Caco-2 (cell line): ENCODE results near the gene C19orf44. TPM values are rescaled to one million over a fixed set of nuclear protein-coding genes. Genes with fewer than 3 reads are reported as not detected.

Experiments used
- BruUV-seq: library from RNA; stranded (reverse); fragments of 400-500 nt; replicated peaks from 2 replicates; lab custom pipeline; 2021; lab: Mats Ljungman, UMichigan
- CTCF ChIA-PET: fragments of 300-600 bp; sonication (Branson Sonifier 250); formaldehyde crosslinking; loops from one replicate; lab custom pipeline; 2022; ENCODE audit warnings: antibody characterized with exemption; lab: Charles Lee
- POLR2A ChIA-PET: fragments of 300-600 bp; sonication (Branson Sonifier 250); formaldehyde crosslinking; loops from one replicate; lab custom pipeline; 2022; ENCODE audit warnings: antibody characterized with exemption; lab: Charles Lee
- DNase-seq, 2 experiments: peaks; one replicate each; pipeline versions ENCODE4 v3.0.0 to v3.0.0-alpha.2; 2020 to 2022
- H3K27me3 ChIP-seq: replicated peaks from 2 replicates; pipeline ENCODE4 v1.6.0; 2011; ENCODE audit warnings: low read length; ENCODE audit not compliant: control insufficient read depth, insufficient read depth
- H3K36me3 ChIP-seq: 2 replicates; pipeline ENCODE4 v1.5.1; 2011; ENCODE audit warnings: low read length; ENCODE audit not compliant: control insufficient read depth, insufficient read depth
- H3K4me1 ChIP-seq: fragments of 250-450 bp; sonication (Bioruptor Pico); 2 replicates; pipeline ENCODE4 v1.5.1; 2020; ENCODE audit warnings: mild to moderate bottlenecking
- H3K4me3 ChIP-seq: 2 replicates; pipeline ENCODE4 v1.5.1; 2011; ENCODE audit warnings: low read depth, mild to moderate bottlenecking, control low read depth, low read length
- H3K9me3 ChIP-seq: fragments of 250-450 bp; sonication (Bioruptor Pico); 2 replicates; pipeline ENCODE4 v1.5.1; 2020; ENCODE audit warnings: mild to moderate bottlenecking, moderate library complexity
- H3K27ac Mint-ChIP-seq: one replicate; pipeline ENCODE4 v1.8.0; 2022; ENCODE audit warnings: mixed read lengths; ENCODE audit not compliant: unreplicated experiment
- H3K27me3 Mint-ChIP-seq: one replicate; pipeline ENCODE4 v1.8.0; 2022; ENCODE audit warnings: mixed read lengths; ENCODE audit not compliant: insufficient read depth, unreplicated experiment
- H3K36me3 Mint-ChIP-seq: one replicate; pipeline ENCODE4 v1.8.0; 2022; ENCODE audit warnings: mild to moderate bottlenecking, mixed read lengths; ENCODE audit not compliant: insufficient read depth, unreplicated experiment
- H3K4me1 Mint-ChIP-seq: one replicate; pipeline ENCODE4 v1.8.0; 2022; ENCODE audit warnings: low read depth, mixed read lengths; ENCODE audit not compliant: unreplicated experiment
- H3K4me3 Mint-ChIP-seq: one replicate; pipeline ENCODE4 v1.8.0; 2022; ENCODE audit warnings: mild to moderate bottlenecking, moderate library complexity, mixed read lengths; ENCODE audit not compliant: unreplicated experiment
- H3K9me3 Mint-ChIP-seq: one replicate; pipeline ENCODE4 v1.8.0; 2022; ENCODE audit warnings: mixed read lengths; ENCODE audit not compliant: unreplicated experiment
- intact Hi-C: fragments of 100-400 bp; cut with micrococcal nuclease; formaldehyde crosslinking; loops from one replicate; pipeline ENCODE4 v1.10.0; 2022; ENCODE audit not compliant: unreplicated experiment
- total RNA-seq: library from RNA; stranded (reverse); gene quantifications from 2 replicates; pipeline ENCODE4 v1.2.3, GENCODE V29; 2022
- TF ChIP-seq, protein P1 (sequence below), 2 experiments: fragments of 200-600 bp in 1 of 2; IDR thresholded peaks; 1 replicate in 1 of 2; 2 replicates in 1 of 2; pipeline versions ENCODE4 v1.5.1 to v1.8.0; 2011 to 2022; ENCODE audit warnings: antibody characterized with exemption in 1 of 2, control low read depth in 1 of 2, inconsistent platforms in 1 of 2, low read depth in 1 of 2, low read length in 1 of 2, mild to moderate bottlenecking in 1 of 2, moderate library complexity in 1 of 2; ENCODE audit not compliant: insufficient read depth in 1 of 2, severe bottlenecking in 1 of 2, unreplicated experiment in 1 of 2

The C19orf44 gene
- total RNA-seq, 1 experiment from 2014 or later = 3.4 TPM

GRCh38 chr19:16531380-16531669, 35.1 kb downstream of the C19orf44 start:
- TF ChIP-seq, protein P1, sequence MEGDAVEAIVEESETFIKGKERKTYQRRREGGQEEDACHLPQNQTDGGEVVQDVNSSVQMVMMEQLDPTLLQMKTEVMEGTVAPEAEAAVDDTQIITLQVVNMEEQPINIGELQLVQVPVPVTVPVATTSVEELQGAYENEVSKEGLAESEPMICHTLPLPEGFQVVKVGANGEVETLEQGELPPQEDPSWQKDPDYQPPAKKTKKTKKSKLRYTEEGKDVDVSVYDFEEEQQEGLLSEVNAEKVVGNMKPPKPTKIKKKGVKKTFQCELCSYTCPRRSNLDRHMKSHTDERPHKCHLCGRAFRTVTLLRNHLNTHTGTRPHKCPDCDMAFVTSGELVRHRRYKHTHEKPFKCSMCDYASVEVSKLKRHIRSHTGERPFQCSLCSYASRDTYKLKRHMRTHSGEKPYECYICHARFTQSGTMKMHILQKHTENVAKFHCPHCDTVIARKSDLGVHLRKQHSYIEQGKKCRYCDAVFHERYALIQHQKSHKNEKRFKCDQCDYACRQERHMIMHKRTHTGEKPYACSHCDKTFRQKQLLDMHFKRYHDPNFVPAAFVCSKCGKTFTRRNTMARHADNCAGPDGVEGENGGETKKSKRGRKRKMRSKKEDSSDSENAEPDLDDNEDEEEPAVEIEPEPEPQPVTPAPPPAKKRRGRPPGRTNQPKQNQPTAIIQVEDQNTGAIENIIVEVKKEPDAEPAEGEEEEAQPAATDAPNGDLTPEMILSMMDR (IDR thresholded peaks at IDR 0.05; ENCODE audit: insufficient read depth in 1 of 2, low read depth in 1 of 2, low read length in 1 of 2, severe bottlenecking in 1 of 2, unreplicated experiment in 1 of 2) = no peak
- no peak overlapping the region for H3K4me3 ChIP-seq
- BruUV-seq = no TSS peak
- Mint-ChIP-seq H3K4me3 (no peak overlapping the region), H3K36me3 (peaks cover 94% of the 10 kb centered on the region), H3K9me3 (no peaks in the 10 kb centered on the region), H3K27ac (no peak overlapping the region), H3K4me1 (no peaks in the 10 kb centered on the region), H3K27me3 (no peaks in the 10 kb centered on the region)
- ChIA-PET CTCF (no interaction called here), POLR2A (no interaction called here)
- no peak for DNase-seq
- no peaks in the 10 kb centered on the region for H3K9me3 ChIP-seq
- intact Hi-C loops = no loop called here
- H3K27me3 ChIP-seq = no peaks in the 10 kb centered on the region
- no peaks in the 10 kb centered on the region for H3K4me1 ChIP-seq
- H3K36me3 ChIP-seq = peaks cover 6% of the 10 kb centered on the region

GRCh38 chr19:16532440-16533234, 36.4 kb downstream of the C19orf44 start:
- Histone ChIP-seq H3K36me3 (peaks cover 2% of the 10 kb centered on the region; the same call in 1 of the 2 replicates), H3K9me3 (no peaks in the 10 kb centered on the region), H3K4me1 (no peaks in the 10 kb centered on the region), H3K4me3 (no peak overlapping the region), H3K27me3 (no peaks in the 10 kb centered on the region)
- intact Hi-C loops = no loop called here
- TF ChIP-seq, protein P1 (IDR thresholded peaks at IDR 0.05; ENCODE audit: insufficient read depth in 1 of 2, low read depth in 1 of 2, low read length in 1 of 2, severe bottlenecking in 1 of 2, unreplicated experiment in 1 of 2) = no peak
- Mint-ChIP-seq H3K4me3 (no peak overlapping the region), H3K9me3 (no peaks in the 10 kb centered on the region), H3K27me3 (no peaks in the 10 kb centered on the region), H3K36me3 (peaks cover 94% of the 10 kb centered on the region), H3K27ac (no peak overlapping the region), H3K4me1 (no peaks in the 10 kb centered on the region)
- ChIA-PET CTCF (no interaction called here), POLR2A (no interaction called here)
- BruUV-seq = no TSS peak
- DNase-seq = no peak

DNA sequence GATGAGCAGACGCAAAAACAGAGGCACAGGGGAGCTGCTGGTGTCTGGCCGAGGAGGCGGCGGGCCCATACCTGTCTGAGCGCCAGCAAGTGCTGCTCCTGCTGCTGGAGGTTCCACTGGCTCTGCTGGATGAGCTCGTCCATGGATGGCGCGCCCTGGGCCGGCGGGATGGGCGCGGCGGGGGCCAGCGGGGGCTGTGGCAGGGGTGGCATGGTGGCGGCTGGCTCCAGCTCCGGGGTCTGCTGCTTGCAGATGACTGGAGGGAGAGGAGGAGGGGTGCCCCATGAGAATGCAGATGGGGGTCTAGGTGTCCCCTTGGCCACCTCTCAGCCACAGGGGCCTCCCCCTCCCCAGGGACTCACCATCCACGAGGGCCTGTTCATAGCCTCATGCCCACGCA, 39.2 kb downstream of the C19orf44 start:
- TF ChIP-seq, protein P1 (IDR thresholded peaks at IDR 0.05; ENCODE audit: insufficient read depth in 1 of 2, low read depth in 1 of 2, low read length in 1 of 2, severe bottlenecking in 1 of 2, unreplicated experiment in 1 of 2) = no peak
- ChIA-PET CTCF (no interaction called here), POLR2A (no interaction called here)
- no peak for DNase-seq
- H3K4me3 ChIP-seq = no peak overlapping the region
- no peaks in the 10 kb centered on the region for H3K27me3 ChIP-seq
- H3K4me1 Mint-ChIP-seq = no peaks in the 10 kb centered on the region
- H3K9me3 ChIP-seq = no peaks in the 10 kb centered on the region
- no peaks in the 10 kb centered on the region for H3K4me1 ChIP-seq
- H3K36me3 ChIP-seq = peaks cover 4% of the 10 kb centered on the region
- no TSS peak for BruUV-seq
- H3K36me3 Mint-ChIP-seq = peaks cover 94% of the 10 kb centered on the region
- intact Hi-C loops = no loop called here
- no peaks in the 10 kb centered on the region for H3K9me3 Mint-ChIP-seq
- no peak overlapping the region for H3K4me3 Mint-ChIP-seq
- H3K27me3 Mint-ChIP-seq = no peaks in the 10 kb centered on the region
- H3K27ac Mint-ChIP-seq = no peak overlapping the region
